Measurements from ENCODE around the gene SELENOP.

SELENOP gene

GRCh38 chr5:42768106-42768504, 43.6 kb downstream of the SELENOP start:
- Histone ChIP-seq H3K4me3 (ENCODE audit: low read length in 2 of 2) (no peak overlapping the region), H3K27ac (ENCODE audit: low read depth in 2 of 2, low read length in 2 of 2) (no peak overlapping the region), H3K9ac (ENCODE audit: low read depth in 1 of 2, low read length in 2 of 2) (no peak overlapping the region), H3K27me3 (ENCODE audit: control insufficient read depth in 2 of 2, insufficient read depth in 2 of 2, low read length in 2 of 2) (peaks cover 0 to 3% of the 10 kb centered on the region in 2 donors), H3K36me3 (ENCODE audit: control insufficient read depth in 2 of 2, insufficient read depth in 2 of 2, low read length in 2 of 2) (no peaks in the 10 kb centered on the region), H3K4me1 (ENCODE audit: control insufficient read depth in 2 of 2, insufficient read depth in 2 of 2, low read length in 2 of 2) (no peaks in the 10 kb centered on the region), H3K9me3 (ENCODE audit: control insufficient read depth in 2 of 2, low read length in 2 of 2) (no peaks in the 10 kb centered on the region)

DNA sequence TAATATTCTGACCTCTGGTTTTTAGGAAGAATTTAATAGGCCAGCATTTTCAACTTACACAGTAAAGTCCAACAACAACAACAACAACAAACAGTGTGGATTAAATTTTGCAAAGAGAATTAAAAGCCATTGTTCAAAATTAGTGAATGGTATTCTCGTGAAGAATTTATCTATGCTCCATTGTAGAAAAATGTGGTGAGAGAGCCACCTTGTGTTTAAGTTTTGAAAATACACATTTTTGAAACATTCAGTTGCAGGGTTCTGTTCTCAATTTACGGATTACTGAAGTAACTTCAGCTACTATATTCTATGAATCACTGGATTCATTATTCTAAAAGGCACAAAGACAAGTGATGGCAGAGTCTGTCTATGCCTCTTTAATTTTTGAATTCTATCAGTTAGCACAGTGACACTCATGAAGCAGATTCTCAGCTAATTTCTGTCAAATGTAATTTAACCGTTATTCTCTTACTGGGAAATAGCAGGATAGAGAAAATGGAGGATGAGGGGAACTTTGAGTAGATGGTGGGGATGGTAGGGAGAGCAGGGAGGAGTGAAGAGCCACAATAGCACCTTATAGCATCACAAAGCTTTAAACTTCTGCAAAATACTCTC, 44.1 kb downstream of the SELENOP start:
- Histone ChIP-seq H3K9ac (ENCODE audit: low read depth in 1 of 2, low read length in 2 of 2) (no peak overlapping the region), H3K27ac (ENCODE audit: low read depth in 2 of 2, low read length in 2 of 2) (no peak overlapping the region), H3K4me1 (ENCODE audit: control insufficient read depth in 2 of 2, insufficient read depth in 2 of 2, low read length in 2 of 2) (no peaks in the 10 kb centered on the region), H3K4me3 (ENCODE audit: low read length in 2 of 2) (no peak overlapping the region), H3K9me3 (ENCODE audit: control insufficient read depth in 2 of 2, low read length in 2 of 2) (no peaks in the 10 kb centered on the region), H3K36me3 (ENCODE audit: control insufficient read depth in 2 of 2, insufficient read depth in 2 of 2, low read length in 2 of 2) (no peaks in the 10 kb centered on the region), H3K27me3 (ENCODE audit: control insufficient read depth in 2 of 2, insufficient read depth in 2 of 2, low read length in 2 of 2) (peaks cover 0 to 3% of the 10 kb centered on the region in 2 donors)

GRCh38 chr5:42761791-42762190, 49.9 kb downstream of the SELENOP start:
- H3K9me3 ChIP-seq (ENCODE audit: control insufficient read depth in 2 of 2, low read length in 2 of 2) = no peaks in the 10 kb centered on the region
- H3K9ac ChIP-seq (ENCODE audit: low read depth in 1 of 2, low read length in 2 of 2) = no peak overlapping the region
- H3K27ac ChIP-seq (ENCODE audit: low read depth in 2 of 2, low read length in 2 of 2) = no peak overlapping the region
- H3K4me1 ChIP-seq (ENCODE audit: control insufficient read depth in 2 of 2, insufficient read depth in 2 of 2, low read length in 2 of 2) = no peaks in the 10 kb centered on the region
- no peak overlapping the region for H3K4me3 ChIP-seq (ENCODE audit: low read length in 2 of 2)
- no peaks in the 10 kb centered on the region for H3K36me3 ChIP-seq (ENCODE audit: control insufficient read depth in 2 of 2, insufficient read depth in 2 of 2, low read length in 2 of 2)
- peaks cover 0 to 3% of the 10 kb centered on the region in 2 donors for H3K27me3 ChIP-seq (ENCODE audit: control insufficient read depth in 2 of 2, insufficient read depth in 2 of 2, low read length in 2 of 2)

- Histone ChIP-seq H3K36me3 (ENCODE audit: control insufficient read depth in 2 of 2, insufficient read depth in 2 of 2, low read length in 2 of 2) (no peaks in the 10 kb centered on the region), H3K4me3 (ENCODE audit: low read length in 2 of 2) (no peak overlapping the region), H3K27ac (ENCODE audit: low read depth in 2 of 2, low read length in 2 of 2) (no peak overlapping the region), H3K27me3 (ENCODE audit: control insufficient read depth in 2 of 2, insufficient read depth in 2 of 2, low read length in 2 of 2) (peaks cover 0 to 2% of the 10 kb centered on the region in 2 donors), H3K9me3 (ENCODE audit: control insufficient read depth in 2 of 2, low read length in 2 of 2) (no peaks in the 10 kb centered on the region), H3K9ac (ENCODE audit: low read depth in 1 of 2, low read length in 2 of 2) (no peak overlapping the region), H3K4me1 (ENCODE audit: control insufficient read depth in 2 of 2, insufficient read depth in 2 of 2, low read length in 2 of 2) (no peaks in the 10 kb centered on the region)
Observed at GRCh38 chr5:42760426-42760825, 51.3 kb downstream of the SELENOP start.

- Histone ChIP-seq H3K4me1 (ENCODE audit: control insufficient read depth in 2 of 2, insufficient read depth in 2 of 2, low read length in 2 of 2) (no peaks in the 10 kb centered on the region), H3K9me3 (ENCODE audit: control insufficient read depth in 2 of 2, low read length in 2 of 2) (no peaks in the 10 kb centered on the region), H3K27ac (ENCODE audit: low read depth in 2 of 2, low read length in 2 of 2) (no peak overlapping the region), H3K36me3 (ENCODE audit: control insufficient read depth in 2 of 2, insufficient read depth in 2 of 2, low read length in 2 of 2) (no peaks in the 10 kb centered on the region), H3K9ac (ENCODE audit: low read depth in 1 of 2, low read length in 2 of 2) (no peak overlapping the region), H3K4me3 (ENCODE audit: low read length in 2 of 2) (no peak overlapping the region), H3K27me3 (ENCODE audit: control insufficient read depth in 2 of 2, insufficient read depth in 2 of 2, low read length in 2 of 2) (no peaks in the 10 kb centered on the region)
Observed at GRCh38 chr5:42759456-42759855, 52.2 kb downstream of the SELENOP start.

DNA sequence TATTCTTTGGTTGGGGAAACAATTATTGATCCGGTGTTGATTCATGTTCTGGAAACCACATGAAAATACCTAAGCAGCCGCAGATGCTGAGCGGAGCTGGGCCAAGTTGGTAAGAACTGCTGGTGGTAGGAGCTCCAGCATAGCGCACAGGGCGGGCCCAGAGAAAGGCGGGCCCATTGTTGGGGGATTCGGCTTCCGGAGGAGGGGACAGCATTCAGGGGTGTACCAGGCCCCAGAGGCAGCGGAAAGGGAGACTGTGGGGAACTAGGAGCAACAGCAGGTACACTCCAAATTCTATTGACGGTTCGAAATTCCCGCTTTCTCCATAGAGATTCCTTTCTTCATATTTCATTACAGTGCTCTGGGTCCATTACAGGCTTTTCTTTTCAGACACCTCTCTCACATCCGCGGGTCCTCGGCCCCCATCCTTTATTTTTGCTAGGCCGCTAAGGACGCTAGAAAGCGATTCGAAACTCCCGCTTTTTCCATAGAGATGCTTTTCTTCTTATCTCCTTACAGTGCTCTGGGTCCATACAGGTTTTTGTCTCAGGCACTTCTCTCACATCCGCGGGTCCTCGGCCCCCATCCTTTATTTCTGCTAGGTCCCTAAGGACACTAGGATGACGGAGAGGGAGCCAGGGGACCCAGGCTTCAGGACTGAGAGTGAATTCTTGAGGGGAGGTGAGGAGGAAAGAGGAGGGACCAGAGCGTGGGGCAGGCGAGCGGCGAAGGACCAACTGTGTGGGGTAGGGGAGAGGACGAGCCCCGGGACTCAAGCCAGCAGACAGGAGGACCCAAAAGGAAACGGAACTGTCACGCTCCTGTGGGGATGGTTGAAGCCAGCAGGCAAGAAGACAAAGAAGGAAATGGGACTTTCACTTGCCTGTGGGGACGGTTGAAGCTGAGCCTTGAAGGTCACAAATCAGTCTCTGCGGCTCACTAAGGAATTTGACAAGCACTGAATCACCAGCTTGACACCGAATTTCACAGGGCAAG, 54.8 kb downstream of the SELENOP start, which contains the start of gene CCDC152:
Gene CCDC152 (plus strand): TSS at position 213 of the 996 bp plus-strand sequence. CDS start 2,304 bp downstream, outside the sequence.
- H3K36me3 ChIP-seq (ENCODE audit: control insufficient read depth in 2 of 2, insufficient read depth in 2 of 2, low read length in 2 of 2) = no peaks in the 10 kb centered on the region
- H3K27me3 ChIP-seq (ENCODE audit: control insufficient read depth in 2 of 2, insufficient read depth in 2 of 2, low read length in 2 of 2) = no peaks in the 10 kb centered on the region
- H3K27ac ChIP-seq (ENCODE audit: low read depth in 2 of 2, low read length in 2 of 2) = no peak within 1 kb of the TSS
- H3K4me1 ChIP-seq (ENCODE audit: control insufficient read depth in 2 of 2, insufficient read depth in 2 of 2, low read length in 2 of 2) = no peaks in the 10 kb centered on the region
- no peaks in the 10 kb centered on the region for H3K9me3 ChIP-seq (ENCODE audit: control insufficient read depth in 2 of 2, low read length in 2 of 2)
- H3K9ac ChIP-seq (ENCODE audit: low read depth in 1 of 2, low read length in 2 of 2) = no peak within 1 kb of the TSS
- H3K4me3 ChIP-seq (ENCODE audit: low read length in 2 of 2) = peak within 1 kb of the TSS in 1 of 2 donors; percentile 2

- Histone ChIP-seq H3K9me3 (ENCODE audit: control insufficient read depth in 2 of 2, low read length in 2 of 2) (no peaks in the 10 kb centered on the region), H3K4me1 (ENCODE audit: control insufficient read depth in 2 of 2, insufficient read depth in 2 of 2, low read length in 2 of 2) (no peaks in the 10 kb centered on the region), H3K9ac (ENCODE audit: low read depth in 1 of 2, low read length in 2 of 2) (no peak overlapping the region), H3K27me3 (ENCODE audit: control insufficient read depth in 2 of 2, insufficient read depth in 2 of 2, low read length in 2 of 2) (no peaks in the 10 kb centered on the region), H3K27ac (ENCODE audit: low read depth in 2 of 2, low read length in 2 of 2) (no peak overlapping the region), H3K4me3 (ENCODE audit: low read length in 2 of 2) (no peak overlapping the region), H3K36me3 (ENCODE audit: control insufficient read depth in 2 of 2, insufficient read depth in 2 of 2, low read length in 2 of 2) (no peaks in the 10 kb centered on the region)
Observed at GRCh38 chr5:42753099-42753498, 58.6 kb downstream of the SELENOP start.

DNA sequence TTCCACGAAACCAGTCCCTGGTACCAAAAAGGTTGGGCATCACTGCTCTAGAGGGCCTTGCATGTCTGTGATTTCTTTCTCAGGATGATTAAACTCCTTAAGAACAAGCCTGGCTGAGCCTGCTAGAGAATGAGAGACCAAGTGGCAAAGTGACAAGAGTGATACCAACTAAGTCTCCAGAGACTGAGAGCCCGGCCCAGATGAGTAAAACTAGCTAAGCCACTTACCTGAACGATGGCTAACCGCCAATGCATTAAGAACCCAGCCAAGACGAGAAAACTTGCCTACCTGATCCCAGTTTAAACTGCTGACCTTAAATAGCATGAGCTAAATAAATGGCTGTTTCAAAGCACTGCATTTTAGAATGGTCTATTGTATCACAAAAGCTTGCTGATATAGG, 60.6 kb downstream of the SELENOP start:
- no peak overlapping the region for H3K9ac ChIP-seq (ENCODE audit: low read depth in 1 of 2, low read length in 2 of 2)
- no peaks in the 10 kb centered on the region for H3K27me3 ChIP-seq (ENCODE audit: control insufficient read depth in 2 of 2, insufficient read depth in 2 of 2, low read length in 2 of 2)
- H3K27ac ChIP-seq (ENCODE audit: low read depth in 2 of 2, low read length in 2 of 2) = no peak overlapping the region
- H3K9me3 ChIP-seq (ENCODE audit: control insufficient read depth in 2 of 2, low read length in 2 of 2) = no peaks in the 10 kb centered on the region
- no peaks in the 10 kb centered on the region for H3K36me3 ChIP-seq (ENCODE audit: control insufficient read depth in 2 of 2, insufficient read depth in 2 of 2, low read length in 2 of 2)
- no peak overlapping the region for H3K4me3 ChIP-seq (ENCODE audit: low read length in 2 of 2)
- no peaks in the 10 kb centered on the region for H3K4me1 ChIP-seq (ENCODE audit: control insufficient read depth in 2 of 2, insufficient read depth in 2 of 2, low read length in 2 of 2)

GRCh38 chr5:42750507-42750906, 61.2 kb downstream of the SELENOP start:
- no peaks in the 10 kb centered on the region for H3K9me3 ChIP-seq (ENCODE audit: control insufficient read depth in 2 of 2, low read length in 2 of 2)
- no peaks in the 10 kb centered on the region for H3K4me1 ChIP-seq (ENCODE audit: control insufficient read depth in 2 of 2, insufficient read depth in 2 of 2, low read length in 2 of 2)
- no peak overlapping the region for H3K9ac ChIP-seq (ENCODE audit: low read depth in 1 of 2, low read length in 2 of 2)
- H3K36me3 ChIP-seq (ENCODE audit: control insufficient read depth in 2 of 2, insufficient read depth in 2 of 2, low read length in 2 of 2) = no peaks in the 10 kb centered on the region
- H3K4me3 ChIP-seq (ENCODE audit: low read length in 2 of 2) = no peak overlapping the region
- no peaks in the 10 kb centered on the region for H3K27me3 ChIP-seq (ENCODE audit: control insufficient read depth in 2 of 2, insufficient read depth in 2 of 2, low read length in 2 of 2)
- no peak overlapping the region for H3K27ac ChIP-seq (ENCODE audit: low read depth in 2 of 2, low read length in 2 of 2)
